ENCODE results near the gene MARVELD1.

MARVELD1 gene

DNA sequence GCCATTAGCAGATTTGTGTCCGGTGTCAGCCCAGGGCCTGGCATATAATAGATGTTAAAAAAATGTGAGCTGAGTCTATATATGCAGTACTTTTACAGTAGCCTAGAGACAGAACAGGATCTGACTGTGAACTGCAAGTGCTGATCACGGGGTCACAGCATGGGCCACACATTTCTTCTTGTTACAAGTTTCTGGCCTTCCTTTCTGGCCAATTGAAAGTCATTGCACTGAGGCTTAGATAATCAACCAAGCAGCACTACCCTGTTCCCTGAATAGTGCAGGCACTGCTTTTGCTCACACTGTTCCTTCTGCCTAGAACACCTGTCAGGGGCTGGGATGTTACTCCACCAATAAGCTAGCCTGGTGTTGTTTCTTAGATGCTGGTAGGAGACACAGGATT lies 5.4 kb upstream of the MARVELD1 start:
- no peak overlapping the region for H3K4me3 ChIP-seq (replicated peaks; ENCODE audit: low read depth, low read length)
- H3K36me3 ChIP-seq (ENCODE audit: control insufficient read depth, insufficient read depth, low read length) = no peaks in the 10 kb centered on the region
- no peak for DNase-seq (ENCODE audit: extremely low read depth, insufficient read length)
- TF ChIP-seq CTCF (IDR thresholded peaks at IDR 0.05; ENCODE audit: insufficient read depth, low read length, poor library complexity, severe bottlenecking) = no peak
- no peaks in the 10 kb centered on the region; the same call in 1 of the 2 replicates for H3K27me3 ChIP-seq (replicated peaks; ENCODE audit: control insufficient read depth, insufficient read depth, low read length)

DNA sequence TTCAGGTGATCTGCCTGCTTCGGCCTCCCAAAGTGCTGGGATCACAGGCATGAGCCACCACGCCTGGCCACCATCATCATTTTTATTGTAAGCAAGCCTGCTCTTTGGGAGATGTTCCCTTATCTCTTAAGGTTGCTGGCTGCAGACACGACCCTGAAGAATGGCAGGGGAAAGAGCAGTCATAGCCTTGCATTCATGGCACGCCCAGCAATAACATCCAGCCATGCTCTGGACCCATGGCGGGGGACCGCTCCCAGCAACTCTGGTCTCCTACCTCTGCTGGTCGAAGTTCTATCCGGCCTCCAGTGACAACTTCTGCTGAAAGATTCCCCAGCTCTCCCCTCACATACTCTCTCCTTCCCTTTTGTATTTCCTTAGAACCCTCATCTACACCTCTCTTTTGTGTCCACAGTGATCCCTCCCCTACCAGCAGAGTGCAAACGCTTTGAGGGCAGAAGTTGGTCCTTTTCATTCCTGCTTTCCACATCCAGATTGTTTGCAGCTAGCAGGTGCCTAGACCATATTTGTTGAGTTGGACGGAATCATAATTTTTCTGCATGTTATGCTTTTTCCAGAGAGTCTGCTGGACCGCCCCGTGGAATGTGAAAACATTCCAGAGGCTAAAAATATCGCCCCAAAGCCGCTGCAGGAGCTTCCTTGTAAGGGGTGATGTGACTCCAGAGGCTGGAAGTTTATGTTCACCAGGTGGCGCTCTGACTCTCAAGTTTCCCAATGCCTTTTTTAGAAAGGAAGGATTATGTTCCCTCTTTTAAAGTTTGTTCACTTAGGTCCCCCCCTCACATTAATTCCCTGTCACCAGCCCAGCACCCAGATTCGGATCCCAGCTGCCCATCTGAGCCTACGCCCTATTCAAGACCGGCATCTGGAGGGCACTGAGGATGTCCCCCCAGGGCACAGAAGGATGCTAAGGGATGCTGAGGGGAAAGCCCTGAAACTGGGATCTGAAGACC lies 4.3 kb upstream of the MARVELD1 start:
- no peaks in the 10 kb centered on the region; the same call in 1 of the 2 replicates for H3K27me3 ChIP-seq (replicated peaks; ENCODE audit: control insufficient read depth, insufficient read depth, low read length)
- H3K4me3 ChIP-seq (replicated peaks; ENCODE audit: low read depth, low read length) = no peak overlapping the region
- no peaks in the 10 kb centered on the region for H3K36me3 ChIP-seq (ENCODE audit: control insufficient read depth, insufficient read depth, low read length)
- DNase-seq (ENCODE audit: extremely low read depth, insufficient read length) = no peak
- TF ChIP-seq CTCF (IDR thresholded peaks at IDR 0.05; ENCODE audit: insufficient read depth, low read length, poor library complexity, severe bottlenecking) = peak; percentile 65

DNA sequence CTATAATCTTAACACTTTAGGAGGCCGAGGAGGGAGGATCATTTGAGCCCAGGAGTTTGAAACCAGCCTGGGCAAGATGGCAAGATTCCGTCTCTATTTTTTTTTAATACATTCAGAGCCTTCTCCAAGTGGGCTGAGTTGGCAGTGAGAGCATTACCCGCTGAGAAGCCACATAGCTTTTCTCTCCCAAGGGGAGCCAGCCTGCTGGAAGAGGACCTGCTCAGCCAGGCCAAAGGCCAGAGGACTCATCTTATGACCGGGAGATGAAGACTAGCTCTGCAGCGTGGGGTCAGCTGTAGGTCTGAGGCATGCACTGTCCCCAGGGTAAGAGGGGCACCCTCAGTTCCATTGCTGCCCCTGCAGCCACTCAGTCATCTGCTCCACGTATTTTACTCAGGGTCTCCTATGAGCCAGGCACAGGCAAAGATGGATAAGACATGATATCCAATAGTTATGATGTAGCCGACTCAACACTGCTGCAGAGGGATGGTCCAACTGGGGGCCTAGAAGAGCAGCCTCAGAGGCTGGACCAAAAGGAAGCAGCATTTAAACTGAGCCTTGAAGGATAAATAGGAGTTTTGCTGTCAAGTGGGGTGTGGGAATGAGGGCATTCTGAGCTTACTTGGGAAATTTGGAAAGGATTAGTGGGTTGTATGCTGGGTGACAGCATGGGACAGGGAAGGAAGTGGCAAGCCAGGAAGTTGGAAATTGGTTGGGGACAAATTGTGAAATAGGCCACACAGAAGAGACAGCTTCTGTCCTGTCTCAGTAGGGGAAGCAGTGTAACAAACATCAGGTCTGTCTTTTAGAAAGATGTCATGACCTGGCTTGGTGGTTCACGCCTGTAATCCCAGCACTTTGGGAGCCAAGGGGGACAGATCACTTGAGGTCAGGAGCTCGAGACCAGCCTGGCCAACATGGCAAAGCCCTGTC lies 1.6 kb upstream of the MARVELD1 start:
- Histone ChIP-seq H3K4me3 (replicated peaks; ENCODE audit: low read depth, low read length) (no peak overlapping the region), H3K27me3 (replicated peaks; ENCODE audit: control insufficient read depth, insufficient read depth, low read length) (no peaks in the 10 kb centered on the region), H3K36me3 (ENCODE audit: control insufficient read depth, insufficient read depth, low read length) (no peaks in the 10 kb centered on the region)
- no peak for DNase-seq (ENCODE audit: extremely low read depth, insufficient read length)
- TF ChIP-seq CTCF (IDR thresholded peaks at IDR 0.05; ENCODE audit: insufficient read depth, low read length, poor library complexity, severe bottlenecking) = no peak

- Histone ChIP-seq H3K36me3 (ENCODE audit: control insufficient read depth, insufficient read depth, low read length) (no peaks in the 10 kb centered on the region), H3K27me3 (replicated peaks; ENCODE audit: control insufficient read depth, insufficient read depth, low read length) (no peaks in the 10 kb centered on the region), H3K4me3 (replicated peaks; ENCODE audit: low read depth, low read length) (peak overlapping the region; percentile 61)
- peak; percentile 55 for TF ChIP-seq CTCF (IDR thresholded peaks at IDR 0.05; ENCODE audit: insufficient read depth, low read length, poor library complexity, severe bottlenecking)
- DNase-seq (ENCODE audit: extremely low read depth, insufficient read length) = peak; percentile 79
These were observed 383 bp downstream of the MARVELD1 start for GRCh38 chr10:97713826-97714400.

DNA sequence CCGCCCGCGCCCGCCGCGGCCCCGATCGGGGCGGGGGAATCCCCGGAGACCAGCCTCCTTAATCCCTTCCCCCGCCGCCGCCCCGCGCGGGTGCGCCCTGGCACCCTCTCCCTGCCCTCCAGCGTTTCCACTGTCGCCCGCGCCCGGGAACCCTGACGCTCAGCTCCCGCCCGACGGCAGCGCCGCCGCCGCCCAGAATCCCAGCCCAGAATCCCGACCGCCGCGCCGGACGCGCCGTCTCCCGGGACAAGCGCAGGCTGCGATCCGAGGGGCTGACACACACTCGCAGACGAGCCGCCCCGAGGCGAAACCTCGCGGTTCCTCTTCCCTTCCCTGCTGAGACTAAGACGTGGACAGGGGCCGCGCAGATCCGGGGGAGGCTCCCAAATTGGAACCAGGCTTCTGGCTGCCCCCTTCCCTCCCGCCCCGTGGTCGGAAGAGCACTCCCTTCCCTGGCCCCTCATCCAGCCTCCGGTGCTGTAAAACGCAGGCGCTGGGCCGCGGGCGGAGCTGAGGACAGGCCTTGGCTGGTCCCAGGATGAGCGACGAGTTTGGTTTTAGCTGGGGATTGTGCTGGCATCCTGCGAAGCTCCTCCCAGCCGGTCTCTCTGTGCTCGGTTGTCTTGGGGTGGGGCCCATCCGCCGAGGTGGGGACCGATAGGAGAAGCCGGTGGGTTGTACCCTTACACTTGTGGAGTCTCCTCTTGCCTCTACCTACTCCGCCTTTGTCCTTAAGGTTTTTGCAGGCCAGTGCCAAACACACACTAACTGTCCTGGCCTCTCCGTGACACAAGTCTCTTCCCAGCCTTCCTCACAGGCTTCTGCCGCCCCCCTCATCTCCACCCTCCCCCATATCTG lies 1.1 kb downstream of the MARVELD1 start:
- TF ChIP-seq CTCF (IDR thresholded peaks at IDR 0.05; ENCODE audit: insufficient read depth, low read length, poor library complexity, severe bottlenecking) = no peak
- Histone ChIP-seq H3K4me3 (replicated peaks; ENCODE audit: low read depth, low read length) (peak overlapping the region; percentile 61), H3K36me3 (ENCODE audit: control insufficient read depth, insufficient read depth, low read length) (no peaks in the 10 kb centered on the region), H3K27me3 (replicated peaks; ENCODE audit: control insufficient read depth, insufficient read depth, low read length) (no peaks in the 10 kb centered on the region)
- DNase-seq (ENCODE audit: extremely low read depth, insufficient read length) = no peak
